Lower leg skin (tissue), 3 donors: ENCODE data around the gene HNF4A.

Experiments
- POLR2A ChIP-seq, 2 donors: fragments of 450-650 bp; IDR thresholded peaks; one replicate each; pipeline ENCODE4 v1.6.1; 2016 to 2017; ENCODE audit warnings: antibody characterized with exemption in 2 of 2, mild to moderate bottlenecking in 1 of 2, moderate library complexity in 1 of 2
- TF ChIP-seq, protein P1 (sequence below), 3 donors: fragments of 450-650 bp; IDR thresholded peaks; one replicate each; pipeline ENCODE4 v1.5.1; 2016; ENCODE audit warnings: antibody characterized with exemption in 3 of 3, mild to moderate bottlenecking in 3 of 3, moderate library complexity in 2 of 3

DNA sequence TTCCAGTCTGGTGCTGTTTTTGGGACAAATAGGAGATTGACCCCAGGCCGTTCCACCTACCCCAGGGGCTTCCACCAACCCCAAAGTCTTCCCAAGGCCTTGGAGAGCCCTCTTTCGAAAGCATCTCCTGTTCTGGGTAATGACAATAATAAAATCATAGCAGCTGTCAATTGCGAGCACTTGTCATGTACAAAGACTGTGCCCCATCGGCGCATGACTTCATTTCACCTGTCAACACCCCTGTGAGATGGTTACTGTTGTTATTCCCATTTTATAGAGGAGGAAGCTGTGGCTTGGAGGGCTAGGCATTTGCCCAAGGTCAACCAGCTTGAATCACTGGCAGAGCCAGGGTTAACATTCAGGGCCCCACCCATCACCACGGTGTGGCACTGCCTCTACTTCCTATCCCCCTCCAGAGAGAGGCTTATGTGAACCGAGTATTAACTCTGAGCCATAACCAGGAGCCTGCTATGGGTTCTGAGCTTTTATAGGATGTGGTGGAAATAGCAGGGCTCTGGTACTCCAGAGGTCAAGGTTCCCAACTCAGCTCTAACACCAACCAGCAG, 51.2 kb downstream of the HNF4A start:
- TF ChIP-seq, protein P1, sequence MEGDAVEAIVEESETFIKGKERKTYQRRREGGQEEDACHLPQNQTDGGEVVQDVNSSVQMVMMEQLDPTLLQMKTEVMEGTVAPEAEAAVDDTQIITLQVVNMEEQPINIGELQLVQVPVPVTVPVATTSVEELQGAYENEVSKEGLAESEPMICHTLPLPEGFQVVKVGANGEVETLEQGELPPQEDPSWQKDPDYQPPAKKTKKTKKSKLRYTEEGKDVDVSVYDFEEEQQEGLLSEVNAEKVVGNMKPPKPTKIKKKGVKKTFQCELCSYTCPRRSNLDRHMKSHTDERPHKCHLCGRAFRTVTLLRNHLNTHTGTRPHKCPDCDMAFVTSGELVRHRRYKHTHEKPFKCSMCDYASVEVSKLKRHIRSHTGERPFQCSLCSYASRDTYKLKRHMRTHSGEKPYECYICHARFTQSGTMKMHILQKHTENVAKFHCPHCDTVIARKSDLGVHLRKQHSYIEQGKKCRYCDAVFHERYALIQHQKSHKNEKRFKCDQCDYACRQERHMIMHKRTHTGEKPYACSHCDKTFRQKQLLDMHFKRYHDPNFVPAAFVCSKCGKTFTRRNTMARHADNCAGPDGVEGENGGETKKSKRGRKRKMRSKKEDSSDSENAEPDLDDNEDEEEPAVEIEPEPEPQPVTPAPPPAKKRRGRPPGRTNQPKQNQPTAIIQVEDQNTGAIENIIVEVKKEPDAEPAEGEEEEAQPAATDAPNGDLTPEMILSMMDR (IDR thresholded peaks at IDR 0.05) = no peak
- TF ChIP-seq POLR2A (IDR thresholded peaks at IDR 0.05) = no peak
